Activated CD4-positive, alpha-beta T cell treated with anti-CD3 and anti-CD28 coated beads, Interleukin-2, Interleukin-4, amounts not matched to agents 100 ng/mL and 50 ng/mL, durations not matched to agents 16 hours and 8 hours (primary cell): ENCODE measurements around the gene BRS3.
A peak's percentile ranks its signal among the peaks of the same experiment; 100 is the strongest.

Experiments used
- DNase-seq: peaks from one replicate; pipeline ENCODE4 v3.0.0-alpha.2; 2020; ENCODE audit warnings: low spot score

Gene BRS3

DNA sequence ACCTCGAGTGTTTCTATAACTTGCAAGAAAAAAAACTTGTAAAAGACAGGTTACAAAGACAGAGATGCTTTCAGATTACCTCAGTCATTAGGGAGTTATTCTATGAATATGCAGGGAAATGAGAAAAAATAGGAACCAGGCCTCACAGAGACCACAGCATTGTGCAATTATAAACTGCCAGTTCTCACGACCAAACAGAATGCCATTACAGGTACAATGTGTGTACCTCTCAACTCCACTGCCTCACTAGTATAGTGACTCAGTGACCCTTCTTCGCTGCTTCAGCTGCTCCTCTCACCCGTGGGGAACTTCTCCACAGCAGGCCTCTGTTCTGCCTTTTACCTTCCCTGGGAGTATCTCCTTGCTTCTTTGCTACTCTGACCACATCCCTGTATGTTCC is 7.3 kb downstream of the BRS3 start:
- no peak for DNase-seq

DNA sequence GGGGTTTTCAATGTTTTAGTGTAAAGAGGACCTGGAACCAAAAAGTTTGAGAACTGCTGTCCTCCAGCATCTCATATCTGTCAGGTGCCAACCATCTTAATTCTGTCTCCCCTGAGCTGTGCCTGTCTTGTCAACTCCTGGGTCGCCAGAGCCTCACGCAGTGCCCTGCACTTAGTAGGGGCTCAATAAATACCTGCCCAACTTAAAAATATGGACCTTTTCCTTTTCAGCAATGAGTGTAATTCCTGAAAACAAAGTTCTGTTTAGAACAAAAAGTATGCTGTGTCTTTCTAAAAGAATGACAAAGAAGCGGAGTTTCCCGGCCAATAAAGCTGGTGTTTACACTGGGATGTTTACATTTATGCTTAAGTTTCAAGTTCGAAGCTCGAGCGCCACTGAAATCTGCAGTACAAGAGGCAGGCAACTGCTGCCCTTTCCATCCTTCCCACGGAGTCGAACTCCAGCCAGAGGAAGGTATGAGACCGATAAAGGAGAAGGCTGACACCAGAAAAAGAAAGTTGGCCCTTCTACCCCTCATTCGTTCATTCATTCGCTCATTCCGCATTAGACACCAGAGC is 8.5 kb downstream of the BRS3 start:
- DNase-seq, result no peak

DNA sequence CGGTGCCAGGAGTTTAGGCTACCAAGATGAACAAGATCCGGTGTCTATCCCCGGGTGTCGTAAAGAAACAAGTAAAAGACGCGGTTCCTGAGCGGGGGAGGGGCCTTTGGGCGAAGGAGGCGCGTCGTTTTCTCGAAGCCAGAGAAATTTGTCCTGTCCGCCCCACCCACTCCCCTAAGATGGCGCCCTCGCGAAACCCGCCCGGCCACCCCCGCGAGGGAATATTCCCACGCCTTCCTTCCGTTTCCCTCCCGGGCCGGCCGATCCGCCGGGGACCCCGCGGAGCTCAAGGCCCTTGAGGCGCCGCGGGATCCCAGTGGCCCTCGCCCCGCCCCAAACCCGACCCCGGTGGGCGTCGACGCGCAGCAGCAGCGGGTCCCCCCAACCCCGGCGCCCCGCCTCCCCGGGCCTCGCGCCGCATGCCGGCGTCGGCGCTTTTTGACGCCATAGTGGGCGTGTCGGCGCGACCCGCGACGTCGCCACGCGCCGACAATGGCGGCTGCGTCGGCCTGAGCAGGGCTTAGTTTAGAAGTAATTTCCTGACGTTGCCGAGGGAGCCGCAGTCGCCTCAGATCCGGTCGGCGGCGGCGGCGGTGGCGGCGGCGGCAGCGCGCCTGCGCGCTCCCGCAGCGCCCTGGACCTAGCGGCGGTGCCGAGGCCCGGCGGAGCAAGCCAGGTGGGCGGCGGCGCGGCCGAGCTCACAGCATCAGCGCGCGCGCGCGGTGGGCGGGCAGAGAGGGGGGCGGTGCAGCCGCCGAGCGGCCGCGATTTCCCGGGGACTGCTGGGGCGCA is 9.2 kb downstream of the BRS3 start:
- DNase-seq, result peak; percentile 87

DNA sequence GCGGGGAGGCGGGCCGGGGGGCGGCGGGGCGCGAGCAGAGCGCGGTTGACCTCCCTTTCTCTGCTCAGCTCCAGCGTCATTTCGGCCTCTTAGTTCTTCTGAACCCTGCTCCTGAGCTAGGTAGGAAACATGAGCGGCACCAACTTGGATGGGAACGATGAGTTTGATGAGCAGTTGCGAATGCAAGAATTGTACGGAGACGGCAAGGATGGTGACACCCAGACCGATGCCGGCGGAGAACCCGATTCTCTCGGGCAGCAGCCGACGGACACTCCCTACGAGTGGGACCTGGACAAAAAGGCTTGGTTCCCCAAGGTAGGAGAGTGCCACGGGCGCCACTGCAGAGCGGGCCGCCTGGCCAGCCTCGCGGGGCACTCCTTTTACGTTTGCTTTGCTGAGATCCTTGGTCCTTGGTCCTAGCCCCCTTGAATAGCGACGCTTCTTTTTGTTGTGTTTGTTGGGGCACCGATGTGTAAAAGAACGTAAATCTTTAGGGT is 9.9 kb downstream of the BRS3 start, which contains the start of gene HTATSF1:
Gene HTATSF1, plus strand, starts transcription at position 37 of the 497 bp plus-strand sequence. Its CDS starts 93 bp downstream, at position 130.
- DNase-seq, result no peak

DNA sequence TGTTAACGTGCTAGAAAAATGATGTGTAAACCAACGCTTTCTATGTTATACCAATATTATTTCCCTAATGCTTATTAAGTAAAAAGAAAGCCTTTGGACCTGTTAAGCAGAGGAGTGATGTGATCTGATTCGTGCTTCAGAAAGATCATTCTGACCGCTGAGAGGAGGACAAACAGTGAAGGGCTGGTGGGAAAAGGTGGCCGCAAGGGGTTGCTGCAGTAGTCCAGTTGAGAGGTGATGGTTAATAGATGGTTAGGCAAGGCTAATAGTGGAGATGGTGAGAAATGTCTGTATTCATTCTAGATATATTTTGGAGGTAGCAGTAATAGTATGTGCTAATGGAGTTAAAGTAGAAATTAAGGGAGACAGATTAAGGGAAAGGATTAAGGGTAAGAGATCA is 31.3 kb downstream of the BRS3 start:
- DNase-seq, result no peak

DNA sequence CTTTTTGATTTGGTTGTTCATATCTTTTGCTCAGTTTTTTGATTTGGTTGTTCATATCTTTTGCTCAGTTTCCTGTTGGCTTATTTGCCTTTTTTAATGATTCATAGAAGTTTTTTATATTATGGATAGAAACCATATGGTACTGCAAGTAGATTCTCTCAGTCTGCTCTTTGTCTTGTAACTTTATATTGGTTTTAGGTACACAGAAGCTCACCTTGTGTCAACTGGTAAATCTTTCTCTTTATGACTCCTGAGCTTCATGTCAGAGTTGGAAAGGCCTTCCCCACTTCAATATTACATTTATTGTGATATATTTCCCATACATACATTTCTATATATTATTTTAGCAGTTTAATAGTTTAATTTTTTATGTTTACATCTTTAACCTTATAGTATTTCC is 36.0 kb downstream of the BRS3 start:
- DNase-seq, result no peak

DNA sequence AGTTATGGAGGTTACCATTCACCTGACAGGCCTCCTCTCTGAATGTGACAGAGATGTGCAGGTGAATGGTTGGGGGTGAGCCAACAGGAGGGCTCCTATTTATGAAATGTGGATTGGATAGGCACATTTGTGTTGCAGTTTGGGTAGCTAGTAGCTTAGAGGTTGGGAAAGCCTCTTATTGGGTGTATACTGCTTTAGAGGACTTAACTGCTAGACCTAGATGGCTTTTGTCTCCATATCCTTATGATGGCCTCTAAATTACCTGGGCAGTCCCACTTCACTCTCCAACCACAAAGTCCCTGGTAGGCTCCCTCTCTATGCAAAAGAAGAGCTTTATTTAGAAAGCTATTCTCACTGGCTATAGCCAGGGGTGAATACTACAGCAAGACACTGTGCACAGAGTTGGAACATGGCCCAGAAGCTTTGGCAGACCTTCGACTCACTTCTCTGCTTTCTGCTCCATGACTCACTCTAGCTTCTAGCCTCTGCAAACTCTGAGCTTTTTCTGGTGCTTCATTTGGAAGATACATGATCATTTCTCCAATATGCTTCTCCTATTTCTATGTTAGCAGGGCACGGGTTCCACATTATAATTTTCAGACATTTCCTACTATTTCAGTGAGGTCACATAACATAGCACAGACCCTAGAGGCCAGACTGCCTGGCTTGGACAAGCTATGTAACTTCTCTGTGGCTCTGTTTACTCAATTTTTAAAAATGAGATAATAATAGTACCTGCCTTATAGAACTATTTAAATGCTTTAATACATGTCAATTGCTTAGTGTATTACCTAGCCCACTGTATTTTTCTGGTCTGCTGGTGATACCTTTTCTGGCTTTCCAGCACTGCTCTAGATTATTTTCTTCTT is 38.2 kb downstream of the BRS3 start:
- DNase-seq, result no peak

DNA sequence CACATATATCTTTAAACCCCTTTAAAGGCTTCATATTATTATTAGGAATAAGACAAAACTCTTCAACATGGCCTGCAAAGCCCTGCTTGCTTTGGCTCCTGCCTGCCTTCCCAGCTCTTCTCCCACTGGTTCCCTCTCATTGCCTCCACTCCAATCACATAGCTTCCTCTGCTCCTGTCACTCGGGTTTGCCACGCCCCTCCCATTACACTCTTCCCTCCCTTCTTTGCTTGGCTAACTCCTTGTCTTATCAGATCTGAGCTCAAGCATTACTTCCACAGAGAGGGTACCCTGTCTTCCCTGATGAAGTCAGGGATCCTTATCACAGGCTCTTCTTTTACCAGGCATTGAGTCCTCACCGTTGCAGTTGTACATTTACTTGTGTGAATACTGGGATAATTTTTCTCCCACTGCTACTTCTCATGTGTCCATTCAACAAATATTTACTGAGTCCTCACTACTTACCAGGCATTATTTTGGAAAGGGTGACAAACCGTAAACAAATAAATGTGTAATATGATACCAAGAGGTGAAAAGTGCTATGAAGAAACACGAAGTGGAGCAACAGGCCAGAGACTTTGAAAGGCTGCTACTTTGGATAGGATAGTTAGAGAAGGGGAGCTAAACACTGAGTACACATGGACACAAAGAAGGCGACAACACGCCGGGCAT is 41.0 kb downstream of the BRS3 start:
- no peak for DNase-seq

DNA sequence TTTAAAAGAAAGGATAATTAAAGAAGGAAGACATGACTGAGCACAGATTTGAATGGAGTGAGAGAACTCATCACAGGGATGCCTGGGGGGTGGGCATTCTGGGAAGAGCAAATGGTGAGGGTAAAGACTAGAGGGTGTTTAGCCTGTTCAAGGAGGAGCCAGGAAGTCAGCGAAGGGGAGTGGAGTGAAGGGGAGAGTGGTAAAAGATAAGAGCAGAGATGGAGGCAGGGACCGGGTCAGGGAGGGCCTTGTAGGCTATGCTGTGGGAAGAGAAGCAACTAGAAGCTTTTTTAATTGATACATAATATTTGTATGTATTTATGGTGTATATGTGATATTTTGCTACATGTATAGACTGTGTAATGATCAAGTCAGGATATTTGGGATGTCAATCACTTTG is 42.0 kb downstream of the BRS3 start:
- DNase-seq, result no peak

DNA sequence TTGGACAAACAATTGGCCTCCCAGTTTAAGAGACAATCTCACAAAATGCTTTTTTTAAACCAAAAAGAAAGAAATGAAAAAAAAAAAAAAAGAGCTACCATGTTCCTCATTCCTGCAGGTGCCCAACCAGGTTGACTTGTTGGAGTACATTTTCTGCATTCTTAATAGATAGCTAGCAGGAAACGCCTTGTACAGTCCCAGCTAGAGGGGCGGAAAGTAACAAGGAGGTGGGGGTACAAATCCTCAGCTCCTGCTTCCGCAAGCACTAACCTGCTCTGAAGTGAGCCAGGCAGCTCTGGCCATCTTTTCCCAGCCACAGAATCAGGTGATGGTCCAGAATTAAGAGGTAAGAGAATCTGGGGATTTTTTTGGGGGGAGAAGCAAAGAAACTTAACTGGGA is 44.2 kb downstream of the BRS3 start, which contains the start of gene VGLL1:
Gene VGLL1, plus strand, starts transcription at position 265 of the 400 bp plus-strand sequence. CDS start 3,806 bp downstream, outside the sequence.
- no peak for DNase-seq

DNA sequence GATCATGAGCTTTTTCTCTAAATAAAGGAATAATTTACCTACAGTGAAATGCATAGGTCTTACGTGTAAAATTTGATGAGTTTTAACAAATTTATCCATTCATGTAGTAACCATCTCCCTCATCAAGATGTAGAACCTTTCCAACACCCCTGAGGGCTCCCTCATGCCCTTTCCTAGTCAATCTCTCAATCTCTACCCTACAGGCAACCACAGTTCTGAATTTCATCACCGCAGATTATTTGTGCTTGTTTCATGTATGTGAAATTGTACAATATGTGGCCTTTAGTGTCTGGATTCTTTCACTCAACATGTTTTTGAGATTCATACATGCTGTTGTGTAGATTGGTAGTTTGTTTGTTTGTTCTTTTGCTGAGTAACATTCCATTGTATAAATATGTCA is 46.4 kb downstream of the BRS3 start:
- DNase-seq, result no peak

DNA sequence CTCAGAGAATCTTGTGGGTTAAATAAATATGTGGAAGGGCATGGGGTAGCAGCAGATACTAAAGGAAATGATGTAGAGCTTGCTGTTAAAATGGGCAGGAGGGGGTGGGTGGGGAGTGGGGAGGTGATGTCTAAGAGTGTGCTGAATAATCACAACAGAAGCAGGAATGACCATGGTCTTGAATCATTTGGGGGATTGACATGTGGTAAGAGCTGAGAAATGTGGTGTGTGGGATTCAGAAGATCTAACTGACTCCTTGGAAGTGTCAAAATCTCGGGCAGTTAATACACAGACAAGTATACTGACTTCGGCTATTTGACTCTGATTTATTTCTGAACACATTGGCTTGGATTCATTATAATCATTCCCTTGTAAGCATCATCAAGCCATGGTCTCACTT is 51.1 kb downstream of the BRS3 start:
- DNase-seq, result no peak

DNA sequence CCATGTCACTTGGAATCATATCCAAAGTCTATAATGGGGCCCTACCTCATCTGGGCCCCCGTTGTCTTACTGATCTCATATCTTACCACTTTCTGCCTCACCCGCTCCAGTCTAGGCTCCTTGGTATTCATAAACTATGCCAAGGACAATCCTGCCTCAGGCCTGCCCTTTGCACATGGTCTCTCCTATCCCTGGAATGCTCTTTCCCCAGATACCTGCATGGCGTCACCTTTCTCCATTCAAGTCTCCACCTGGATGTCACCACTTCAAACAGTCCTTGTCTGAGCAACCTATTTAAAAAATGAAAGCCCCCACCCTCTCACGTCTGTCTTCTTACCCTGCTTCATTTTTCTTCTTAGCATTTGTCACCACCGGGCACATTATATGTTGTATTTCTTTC is 52.5 kb downstream of the BRS3 start:
- no peak for DNase-seq

DNA sequence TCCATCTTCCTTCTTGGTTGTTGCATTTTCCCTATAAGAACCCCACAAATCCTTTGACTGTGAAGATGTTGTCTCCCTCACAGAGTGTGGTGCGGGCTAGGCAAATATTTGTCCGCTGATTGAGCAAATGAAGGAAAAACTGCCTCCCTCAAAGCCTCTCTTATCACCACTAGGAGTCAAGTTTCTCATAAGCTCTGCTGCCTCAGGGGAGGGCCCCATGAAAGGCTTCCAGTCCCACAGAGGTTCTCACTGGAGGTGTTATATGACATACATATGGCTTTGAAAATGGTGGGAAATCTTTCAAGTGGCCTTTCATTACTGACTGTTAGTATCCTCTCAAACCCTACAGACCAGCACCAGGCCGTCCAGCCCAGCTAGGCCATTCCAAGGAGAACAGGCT is 53.5 kb downstream of the BRS3 start:
- DNase-seq, result no peak

DNA sequence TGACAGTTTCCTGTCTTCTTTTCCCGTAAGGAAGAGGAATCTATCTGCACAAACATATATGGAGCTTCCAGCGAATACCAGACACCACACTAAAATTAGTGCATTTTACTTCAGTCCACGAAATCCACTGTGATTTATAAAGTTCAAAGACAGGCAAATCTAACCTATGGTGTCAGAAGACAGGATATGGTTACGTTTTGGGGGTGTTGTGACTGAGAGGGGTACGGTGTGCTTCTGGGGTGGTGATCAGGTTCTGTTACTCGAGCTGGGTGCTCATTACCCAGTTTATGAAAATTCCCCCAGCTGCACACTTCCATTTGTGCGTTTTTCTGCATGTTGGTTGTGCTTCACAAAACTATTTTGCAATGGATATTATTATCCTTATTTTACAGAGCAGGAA is 54.5 kb downstream of the BRS3 start:
- DNase-seq, result no peak
